Measurements from ENCODE around the gene ZRANB1.

Gene ZRANB1

DNA sequence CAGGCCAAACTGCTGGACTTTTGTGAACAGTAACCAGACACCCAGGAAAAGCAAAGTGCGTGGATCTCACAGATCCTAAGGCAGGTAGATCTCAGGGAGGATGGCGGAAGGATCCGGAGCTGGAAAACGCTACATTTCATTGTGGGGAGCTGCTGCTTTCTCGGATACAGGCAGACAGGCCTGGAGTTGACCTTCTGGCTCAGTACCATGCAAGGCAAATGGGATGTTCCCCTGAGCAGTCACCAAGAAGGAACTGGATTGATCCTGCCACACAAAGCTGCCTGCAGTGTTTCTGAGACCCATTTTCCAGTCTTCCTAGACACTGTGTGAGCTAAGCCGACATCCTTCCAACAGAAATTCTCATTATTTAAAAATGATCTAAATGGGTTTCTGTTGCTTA is 65.5 kb downstream of the ZRANB1 start:
- peak overlapping the region; percentile 93 for H3K27ac ChIP-seq
- no peak for TF ChIP-seq ZFX (IDR thresholded peaks at IDR 0.05)
- TF ChIP-seq, protein P1, sequence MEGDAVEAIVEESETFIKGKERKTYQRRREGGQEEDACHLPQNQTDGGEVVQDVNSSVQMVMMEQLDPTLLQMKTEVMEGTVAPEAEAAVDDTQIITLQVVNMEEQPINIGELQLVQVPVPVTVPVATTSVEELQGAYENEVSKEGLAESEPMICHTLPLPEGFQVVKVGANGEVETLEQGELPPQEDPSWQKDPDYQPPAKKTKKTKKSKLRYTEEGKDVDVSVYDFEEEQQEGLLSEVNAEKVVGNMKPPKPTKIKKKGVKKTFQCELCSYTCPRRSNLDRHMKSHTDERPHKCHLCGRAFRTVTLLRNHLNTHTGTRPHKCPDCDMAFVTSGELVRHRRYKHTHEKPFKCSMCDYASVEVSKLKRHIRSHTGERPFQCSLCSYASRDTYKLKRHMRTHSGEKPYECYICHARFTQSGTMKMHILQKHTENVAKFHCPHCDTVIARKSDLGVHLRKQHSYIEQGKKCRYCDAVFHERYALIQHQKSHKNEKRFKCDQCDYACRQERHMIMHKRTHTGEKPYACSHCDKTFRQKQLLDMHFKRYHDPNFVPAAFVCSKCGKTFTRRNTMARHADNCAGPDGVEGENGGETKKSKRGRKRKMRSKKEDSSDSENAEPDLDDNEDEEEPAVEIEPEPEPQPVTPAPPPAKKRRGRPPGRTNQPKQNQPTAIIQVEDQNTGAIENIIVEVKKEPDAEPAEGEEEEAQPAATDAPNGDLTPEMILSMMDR (conservative IDR thresholded peaks at IDR 0.05), result no peak

DNA sequence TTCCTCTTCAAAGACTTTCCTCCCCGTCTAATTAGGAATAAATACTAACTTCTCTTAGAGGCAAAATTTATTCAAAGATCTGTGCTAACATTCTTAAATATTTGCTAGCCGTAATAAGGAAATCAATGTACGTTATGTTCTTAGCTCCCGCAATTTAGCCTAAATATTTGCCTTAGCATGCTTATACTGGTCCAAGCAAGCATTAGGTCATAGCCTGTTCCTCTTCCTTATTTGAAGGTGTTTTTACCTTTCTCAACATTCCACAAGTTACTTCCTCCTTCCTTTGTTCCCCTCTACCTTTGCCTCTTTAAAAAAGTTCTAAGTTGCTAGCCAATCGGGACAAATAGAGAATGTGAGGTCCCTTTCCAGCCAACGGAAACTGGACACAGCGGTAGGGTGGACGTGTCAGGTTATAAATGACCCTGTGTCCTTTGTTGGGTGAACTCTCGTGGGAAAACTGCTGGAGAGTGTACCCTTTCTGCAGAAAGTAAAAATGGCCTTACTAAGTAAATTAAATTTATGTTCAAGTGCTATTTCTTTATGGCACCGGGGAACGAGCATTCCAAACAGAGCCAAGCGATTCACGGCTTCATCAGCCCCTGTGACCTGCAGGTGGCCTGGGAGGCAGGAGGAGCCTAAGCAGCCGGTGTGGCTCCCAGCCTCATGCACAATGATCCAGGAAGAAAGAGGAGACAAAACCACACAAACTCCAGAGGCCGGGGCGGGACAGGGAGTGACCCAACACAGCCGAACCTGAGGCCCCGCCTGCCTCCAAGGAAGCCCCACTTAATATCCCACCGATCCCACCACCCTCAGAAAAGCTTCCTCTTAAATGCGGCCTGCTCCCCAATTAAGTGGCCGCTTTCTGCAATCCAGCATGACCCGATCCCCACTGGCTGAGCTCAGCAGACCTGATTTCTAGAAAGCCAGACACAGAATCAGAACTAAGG is 67.0 kb downstream of the ZRANB1 start:
- H3K27ac ChIP-seq, result peak overlapping the region; percentile 93
- TF ChIP-seq, protein P1 (conservative IDR thresholded peaks at IDR 0.05), result no peak
- TF ChIP-seq ZFX (IDR thresholded peaks at IDR 0.05), result no peak; the same call in 1 of the 2 replicates

DNA sequence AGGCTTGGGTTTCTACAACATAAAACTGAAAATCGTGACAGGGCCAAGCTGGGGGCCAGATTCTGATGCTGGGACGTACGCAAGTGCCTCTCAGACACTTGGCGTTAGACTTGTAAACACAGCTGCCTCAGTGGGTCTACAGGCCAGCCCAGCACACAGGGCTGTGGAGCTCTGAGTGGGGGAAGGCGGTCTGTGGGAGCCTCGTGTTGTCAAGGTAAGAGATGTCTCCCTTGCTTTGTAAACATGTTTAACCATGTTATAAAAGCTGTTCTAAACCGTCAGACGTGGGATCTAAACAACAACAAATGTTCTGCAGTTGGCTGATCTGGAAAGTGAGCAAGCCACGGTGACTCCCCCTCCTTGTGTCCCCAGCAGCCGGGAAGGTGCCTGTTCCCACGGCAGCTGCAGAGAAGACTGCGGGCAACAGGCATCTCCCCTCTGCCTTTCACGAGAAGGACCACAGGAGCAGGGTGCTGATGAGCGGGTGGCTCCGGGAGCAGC is 67.8 kb downstream of the ZRANB1 start:
- TF ChIP-seq, protein P1 (conservative IDR thresholded peaks at IDR 0.05), result no peak
- TF ChIP-seq ZFX (IDR thresholded peaks at IDR 0.05), result no peak
- H3K27ac ChIP-seq, result peak overlapping the region; percentile 93

DNA sequence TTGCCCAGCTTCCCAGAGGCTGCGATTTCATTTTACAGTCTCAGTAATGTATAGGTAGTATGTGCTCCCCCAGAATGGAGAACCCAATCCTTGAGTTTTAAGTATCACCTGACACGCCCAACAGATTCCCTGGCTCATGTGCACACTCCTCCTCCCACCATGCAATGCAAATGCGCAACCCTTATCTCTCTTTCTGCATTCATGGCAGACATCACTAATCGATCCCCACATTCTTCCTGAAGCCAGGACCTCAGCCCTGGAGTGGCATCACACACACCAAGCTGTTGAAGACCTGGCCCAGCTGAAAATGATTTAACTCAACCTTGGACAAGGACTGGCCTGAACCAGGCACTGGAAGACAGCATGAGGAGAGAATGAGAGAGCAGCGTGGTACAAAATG is 68.4 kb downstream of the ZRANB1 start:
- no peak for TF ChIP-seq ZFX (IDR thresholded peaks at IDR 0.05)
- TF ChIP-seq, protein P1 (conservative IDR thresholded peaks at IDR 0.05), result no peak
- peak overlapping the region; percentile 93 for H3K27ac ChIP-seq

DNA sequence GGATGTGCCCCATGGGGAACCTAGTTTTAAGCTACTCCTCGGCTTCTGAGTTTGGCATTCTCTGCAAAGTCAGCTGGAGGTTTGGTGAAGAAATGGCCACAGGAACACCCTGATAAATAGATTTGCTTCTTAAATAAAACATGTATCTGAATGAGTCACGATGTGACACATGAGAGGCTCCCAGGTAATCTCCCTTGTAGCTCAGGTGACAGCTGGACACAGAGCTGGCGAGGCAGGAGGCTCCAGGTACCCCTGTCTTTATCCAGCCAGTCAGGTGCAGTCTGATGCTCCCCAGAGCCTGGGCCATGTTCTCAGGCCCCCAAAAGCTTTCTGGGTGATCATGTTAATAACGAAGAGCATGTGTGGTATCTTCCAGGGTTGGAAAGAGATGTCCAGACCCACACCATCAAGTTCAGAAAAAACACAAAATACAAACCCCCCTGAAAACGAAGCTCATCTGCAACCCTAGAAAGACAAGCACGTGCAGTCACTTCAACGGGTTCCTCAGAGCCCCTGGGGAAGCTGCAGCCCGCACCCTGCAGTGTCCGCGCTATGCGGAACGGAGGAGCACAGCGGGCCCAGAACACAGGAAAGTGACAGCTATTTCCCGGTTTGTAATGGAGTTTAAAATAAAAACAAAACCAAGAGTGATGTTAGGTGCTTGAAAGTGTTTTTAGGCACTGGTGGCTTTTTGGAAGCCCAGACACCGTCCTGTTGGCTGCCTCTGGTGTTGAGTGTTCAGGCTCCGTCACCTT is 69.4 kb downstream of the ZRANB1 start:
- H3K27ac ChIP-seq, result peak overlapping the region; percentile 93
- TF ChIP-seq ZFX (IDR thresholded peaks at IDR 0.05), result no peak
- TF ChIP-seq, protein P1 (conservative IDR thresholded peaks at IDR 0.05), result no peak

- H3K27ac ChIP-seq, result peak overlapping the region; percentile 93; the same call in 1 of the 2 replicates
- no peak for TF ChIP-seq ZFX (IDR thresholded peaks at IDR 0.05)
- TF ChIP-seq, protein P1 (conservative IDR thresholded peaks at IDR 0.05), result no peak
Measured at GRCh38 chr10:125011926-125012705, 70.2 kb downstream of the ZRANB1 start.

Data from C4-2B (cell line).